Ascending aorta (tissue), 2 donors: ENCODE data around the gene SYT1. TPM values are rescaled to one million over a fixed set of nuclear protein-coding genes. Genes with fewer than 3 reads are reported as not detected.

Experiments
- DNase-seq, 2 donors: peaks; one replicate each; pipeline ENCODE4 v3.0.0-alpha.2; 2019; ENCODE audit warnings: low spot score in 2 of 2
- H3K27ac ChIP-seq, 2 donors: fragments of 200-600 bp; sonication (generic); one replicate each; pipeline ENCODE4 v1.5.1; 2016 to 2017; ENCODE audit warnings: mild to moderate bottlenecking in 1 of 2
- H3K27me3 ChIP-seq: fragments of 200-600 bp; sonication (generic); one replicate; pipeline ENCODE4 v1.5.1; 2017
- H3K36me3 ChIP-seq, 2 donors: fragments of 200-600 bp; sonication (generic); one replicate each; pipeline ENCODE4 v1.5.1; 2016
- H3K4me1 ChIP-seq, 2 donors: fragments of 200-600 bp; sonication (generic); one replicate each; pipeline ENCODE4 v1.5.1; 2016 to 2017; ENCODE audit warnings: mild to moderate bottlenecking in 1 of 2
- H3K4me3 ChIP-seq, 2 donors: fragments of 200-600 bp; sonication (generic); one replicate each; pipeline ENCODE4 v1.5.1; 2016 to 2017; ENCODE audit warnings: mild to moderate bottlenecking in 1 of 2
- H3K9me3 ChIP-seq, 2 donors: fragments of 200-600 bp; sonication (generic); one replicate each; pipeline ENCODE4 v1.5.1; 2016
- intact Hi-C: fragments of 100-400 bp; cut with DNase I; formaldehyde crosslinking; loops from one replicate; pipeline ENCODE4 v1.15.1; 2023
- total RNA-seq: library from RNA; depleted of rRNA; stranded (reverse); fragments of >200 nt; gene quantifications from one replicate; pipeline ENCODE4 v1.1.0, GENCODE V29; 2016
- TF ChIP-seq, protein P1 (sequence below), 3 experiments: fragments of 200-600 bp in 2 of 3; fragments of 450-650 bp in 1 of 3; sonication (generic) in 2 of 3; IDR thresholded peaks; one replicate each; pipeline ENCODE4 v1.5.1; 2016 to 2019; ENCODE audit warnings: antibody characterized with exemption in 3 of 3, mild to moderate bottlenecking in 1 of 3, moderate library complexity in 1 of 3

Gene SYT1
- total RNA-seq, 1 donor from 2014 or later, result 0.64 TPM

DNA sequence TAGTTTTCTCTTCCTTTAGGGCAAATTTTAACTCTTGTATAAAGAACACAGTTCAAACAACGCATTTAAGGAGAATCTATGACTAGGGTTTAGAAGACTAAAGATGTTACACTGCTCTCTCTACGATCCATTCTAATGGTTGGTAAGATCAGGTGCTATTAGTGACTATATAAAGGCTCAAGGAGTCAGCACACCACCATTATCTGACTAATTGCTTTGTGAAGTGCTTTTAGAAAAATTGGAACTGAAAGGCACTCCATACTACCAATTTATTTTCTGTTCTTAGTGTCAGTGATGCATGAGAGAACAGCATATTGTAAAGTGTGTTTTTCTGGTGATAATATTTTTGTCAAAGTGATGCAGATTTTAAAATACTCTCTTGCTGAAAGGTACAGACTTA lies 136.8 kb downstream of the SYT1 start:
- intact Hi-C loops, result no loop called here
- H3K27ac ChIP-seq, result no peak overlapping the region
- H3K27me3 ChIP-seq, result no peaks in the 10 kb centered on the region
- no peaks in the 10 kb centered on the region for H3K9me3 ChIP-seq
- TF ChIP-seq, protein P1, sequence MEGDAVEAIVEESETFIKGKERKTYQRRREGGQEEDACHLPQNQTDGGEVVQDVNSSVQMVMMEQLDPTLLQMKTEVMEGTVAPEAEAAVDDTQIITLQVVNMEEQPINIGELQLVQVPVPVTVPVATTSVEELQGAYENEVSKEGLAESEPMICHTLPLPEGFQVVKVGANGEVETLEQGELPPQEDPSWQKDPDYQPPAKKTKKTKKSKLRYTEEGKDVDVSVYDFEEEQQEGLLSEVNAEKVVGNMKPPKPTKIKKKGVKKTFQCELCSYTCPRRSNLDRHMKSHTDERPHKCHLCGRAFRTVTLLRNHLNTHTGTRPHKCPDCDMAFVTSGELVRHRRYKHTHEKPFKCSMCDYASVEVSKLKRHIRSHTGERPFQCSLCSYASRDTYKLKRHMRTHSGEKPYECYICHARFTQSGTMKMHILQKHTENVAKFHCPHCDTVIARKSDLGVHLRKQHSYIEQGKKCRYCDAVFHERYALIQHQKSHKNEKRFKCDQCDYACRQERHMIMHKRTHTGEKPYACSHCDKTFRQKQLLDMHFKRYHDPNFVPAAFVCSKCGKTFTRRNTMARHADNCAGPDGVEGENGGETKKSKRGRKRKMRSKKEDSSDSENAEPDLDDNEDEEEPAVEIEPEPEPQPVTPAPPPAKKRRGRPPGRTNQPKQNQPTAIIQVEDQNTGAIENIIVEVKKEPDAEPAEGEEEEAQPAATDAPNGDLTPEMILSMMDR (IDR thresholded peaks at IDR 0.05), result no peak
- H3K4me1 ChIP-seq, result no peaks in the 10 kb centered on the region
- no peaks in the 10 kb centered on the region for H3K36me3 ChIP-seq
- no peak for DNase-seq
- no peak overlapping the region for H3K4me3 ChIP-seq

DNA sequence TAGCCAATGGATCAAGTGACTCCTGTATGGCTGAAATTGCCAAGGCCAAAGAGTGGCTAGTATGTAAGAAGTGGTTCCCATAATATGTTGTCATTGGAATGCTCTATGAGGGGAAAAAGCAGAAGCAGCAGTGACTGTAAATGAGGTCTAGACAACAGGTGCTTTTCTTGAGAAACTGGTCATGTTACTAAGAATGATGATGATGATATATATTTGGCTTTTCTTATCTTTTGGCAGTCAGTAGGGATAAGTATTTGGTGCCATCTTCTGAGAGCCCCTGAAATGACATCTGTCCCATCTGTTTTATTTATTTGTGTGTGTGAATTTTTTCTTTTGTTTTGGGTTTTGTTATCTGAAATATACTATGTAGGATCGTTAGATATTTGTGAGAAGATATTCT lies 141.7 kb downstream of the SYT1 start:
- intact Hi-C loops, result no loop called here
- no peaks in the 10 kb centered on the region for H3K4me1 ChIP-seq
- no peaks in the 10 kb centered on the region for H3K36me3 ChIP-seq
- no peaks in the 10 kb centered on the region for H3K27me3 ChIP-seq
- H3K4me3 ChIP-seq, result no peak overlapping the region
- H3K27ac ChIP-seq, result no peak overlapping the region
- H3K9me3 ChIP-seq, result no peaks in the 10 kb centered on the region
- TF ChIP-seq, protein P1 (IDR thresholded peaks at IDR 0.05), result no peak
- DNase-seq, result no peak

DNA sequence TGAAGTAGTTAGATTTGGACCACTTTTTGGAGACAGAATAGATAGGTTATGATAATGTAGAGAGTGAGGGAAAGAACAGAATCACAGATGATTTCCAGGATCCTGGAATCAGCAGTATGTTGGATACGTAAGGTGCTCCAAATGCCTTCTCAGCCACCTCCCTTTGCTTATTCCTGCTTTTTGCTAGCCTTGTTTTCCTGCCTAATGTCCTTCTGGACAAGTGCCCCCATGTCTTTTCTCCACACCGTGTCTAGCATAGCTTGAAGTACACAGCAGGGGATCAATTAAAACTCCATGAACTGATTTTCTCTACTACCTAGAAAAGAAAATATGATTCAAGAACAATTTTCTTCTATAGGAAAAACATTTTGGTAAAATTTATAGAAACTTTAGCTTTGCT lies 144.0 kb downstream of the SYT1 start:
- no peaks in the 10 kb centered on the region for H3K4me1 ChIP-seq
- H3K36me3 ChIP-seq, result no peaks in the 10 kb centered on the region
- no peak overlapping the region for H3K4me3 ChIP-seq
- TF ChIP-seq, protein P1 (IDR thresholded peaks at IDR 0.05), result no peak
- intact Hi-C loops, result no loop called here
- no peak for DNase-seq
- no peak overlapping the region for H3K27ac ChIP-seq
- no peaks in the 10 kb centered on the region for H3K27me3 ChIP-seq
- no peaks in the 10 kb centered on the region for H3K9me3 ChIP-seq

DNA sequence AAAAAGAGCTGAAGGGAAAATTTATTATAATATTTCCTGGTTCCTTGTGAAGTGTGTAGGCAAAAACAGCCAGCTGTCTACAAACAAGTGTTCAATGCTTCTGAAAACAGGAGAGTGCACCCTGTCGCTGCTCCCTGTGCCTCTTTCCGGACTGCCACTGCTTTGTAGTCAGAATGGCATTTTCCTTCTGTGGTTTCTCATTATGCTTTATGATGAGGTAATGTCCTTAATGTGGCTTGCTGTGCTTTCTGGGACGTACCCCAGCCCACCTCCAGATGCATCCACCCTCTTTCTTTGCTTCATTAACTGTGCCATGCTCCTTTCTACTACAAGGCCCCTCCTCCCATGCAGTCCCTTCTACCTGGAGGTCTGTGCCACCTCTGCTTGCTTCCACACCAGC lies 148.1 kb downstream of the SYT1 start:
- DNase-seq, result no peak
- H3K36me3 ChIP-seq, result no peaks in the 10 kb centered on the region
- H3K27me3 ChIP-seq, result no peaks in the 10 kb centered on the region
- TF ChIP-seq, protein P1 (IDR thresholded peaks at IDR 0.05), result no peak
- H3K4me1 ChIP-seq, result no peaks in the 10 kb centered on the region
- no peak overlapping the region for H3K4me3 ChIP-seq
- intact Hi-C loops, result no loop called here
- H3K27ac ChIP-seq, result no peak overlapping the region
- no peaks in the 10 kb centered on the region for H3K9me3 ChIP-seq

DNA sequence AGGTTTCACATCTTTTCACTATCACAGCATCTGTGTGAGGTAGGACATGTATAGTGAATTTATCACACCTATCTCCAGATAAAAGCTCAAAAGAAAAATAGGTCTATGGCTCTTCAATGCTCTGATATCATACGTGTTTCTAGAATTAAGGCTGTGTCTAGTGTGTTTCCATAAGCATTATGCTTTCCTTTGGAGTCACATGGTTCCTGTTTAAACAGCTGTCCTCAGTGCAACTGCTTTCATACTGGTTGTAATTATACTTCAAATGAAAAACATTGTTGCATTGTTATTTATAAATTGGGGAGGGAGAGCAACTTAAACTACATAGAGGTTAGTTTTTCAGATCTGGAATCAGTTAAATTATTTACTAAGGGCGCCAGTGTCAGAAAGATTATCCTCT lies 151.6 kb downstream of the SYT1 start:
- DNase-seq, result no peak
- TF ChIP-seq, protein P1 (IDR thresholded peaks at IDR 0.05), result no peak
- intact Hi-C loops, result no loop called here
- H3K27ac ChIP-seq, result no peak overlapping the region
- no peaks in the 10 kb centered on the region for H3K27me3 ChIP-seq
- no peaks in the 10 kb centered on the region for H3K36me3 ChIP-seq
- H3K4me3 ChIP-seq, result no peak overlapping the region
- H3K9me3 ChIP-seq, result no peaks in the 10 kb centered on the region
- H3K4me1 ChIP-seq, result no peaks in the 10 kb centered on the region

DNA sequence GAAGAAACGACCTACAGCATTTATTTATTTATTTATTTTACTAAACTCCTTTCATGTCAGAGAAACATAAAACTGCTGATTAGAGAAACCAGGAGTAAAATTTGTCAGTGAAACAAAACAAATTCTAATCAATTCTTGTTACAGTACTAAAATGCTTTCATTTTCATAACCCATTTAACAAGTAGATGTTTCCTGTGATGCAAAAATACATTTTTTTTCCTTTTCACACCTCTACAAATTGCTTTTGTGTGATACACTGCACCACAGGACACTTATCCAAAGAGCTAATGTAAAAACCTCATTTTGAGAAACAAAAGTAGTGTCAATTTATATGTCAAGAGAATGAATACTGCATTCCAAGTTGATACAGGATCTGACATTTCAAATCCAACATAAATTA lies 155.1 kb downstream of the SYT1 start:
- H3K4me3 ChIP-seq, result no peak overlapping the region
- DNase-seq, result no peak
- intact Hi-C loops, result no loop called here
- no peaks in the 10 kb centered on the region for H3K4me1 ChIP-seq
- no peaks in the 10 kb centered on the region for H3K36me3 ChIP-seq
- no peaks in the 10 kb centered on the region for H3K27me3 ChIP-seq
- no peaks in the 10 kb centered on the region for H3K9me3 ChIP-seq
- no peak overlapping the region for H3K27ac ChIP-seq
- TF ChIP-seq, protein P1 (IDR thresholded peaks at IDR 0.05), result no peak
